GM21515 (cell line): ENCODE results near the gene CNTRL.
"Not testable (repeated sequence)": the region's sequence is repeated elsewhere in the genome, so short reads cannot be mapped to it uniquely, and the experiment has no call there.

Experiments
- ATAC-seq: cut with Tn5 transposase; IDR thresholded peaks from one replicate; pipeline ENCODE4 v1.9.1; 2021; ENCODE audit not compliant: unreplicated experiment

CNTRL gene

GRCh38 chr9:121074370-121075250 is at the start of gene CNTRL:
Gene CNTRL, plus strand, starts transcription at chr9:121074955. Its CDS starts 13,372 bp downstream, at chr9:121088327.
- ATAC-seq, result peak; percentile 58

GRCh38 chr9:121026260-121026691 is 48.5 kb upstream of the CNTRL start:
- ATAC-seq, result no peak

DNA sequence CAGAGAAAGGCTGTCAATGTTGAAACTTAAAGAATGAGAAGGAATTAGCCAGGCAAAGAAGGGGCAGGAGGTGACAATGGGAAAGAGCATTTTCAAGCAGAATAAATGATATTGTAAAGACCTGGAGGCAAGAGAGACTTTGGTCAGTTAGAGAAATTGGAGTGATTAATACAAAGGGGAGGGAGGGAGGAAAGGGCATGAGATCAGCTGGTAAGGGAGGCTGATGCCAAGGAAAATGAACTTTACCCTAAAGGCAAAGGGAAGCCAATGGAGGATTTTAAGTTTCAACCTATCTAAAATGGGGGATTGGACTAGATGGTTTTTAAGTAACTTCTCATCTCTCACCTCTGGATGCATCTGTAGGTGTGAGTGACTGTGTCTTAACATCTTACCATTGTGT is 48.0 kb upstream of the CNTRL start:
- ATAC-seq, result no peak

- not testable (repeated sequence) for ATAC-seq
Observed at GRCh38 chr9:121028285-121028684, 46.5 kb upstream of the CNTRL start.

DNA sequence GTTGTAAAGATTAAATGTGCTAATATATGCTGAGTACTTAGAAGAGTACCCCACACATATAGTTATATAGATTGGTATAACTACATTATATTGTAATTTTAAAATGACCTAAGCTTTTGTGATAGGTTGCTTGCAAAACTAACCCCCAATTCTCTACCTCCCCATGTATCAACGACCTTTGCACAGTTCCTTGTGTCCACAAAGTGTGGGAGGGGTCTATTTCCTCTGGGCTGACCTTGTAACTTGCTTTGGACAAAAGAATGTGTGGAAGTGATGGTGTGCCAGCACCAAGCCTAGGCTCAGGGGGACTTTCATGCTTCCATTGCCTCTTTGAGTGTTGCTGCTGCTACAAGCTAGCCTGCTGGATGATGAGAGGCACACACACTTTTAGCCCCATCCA is 45.3 kb upstream of the CNTRL start:
- no peak for ATAC-seq

DNA sequence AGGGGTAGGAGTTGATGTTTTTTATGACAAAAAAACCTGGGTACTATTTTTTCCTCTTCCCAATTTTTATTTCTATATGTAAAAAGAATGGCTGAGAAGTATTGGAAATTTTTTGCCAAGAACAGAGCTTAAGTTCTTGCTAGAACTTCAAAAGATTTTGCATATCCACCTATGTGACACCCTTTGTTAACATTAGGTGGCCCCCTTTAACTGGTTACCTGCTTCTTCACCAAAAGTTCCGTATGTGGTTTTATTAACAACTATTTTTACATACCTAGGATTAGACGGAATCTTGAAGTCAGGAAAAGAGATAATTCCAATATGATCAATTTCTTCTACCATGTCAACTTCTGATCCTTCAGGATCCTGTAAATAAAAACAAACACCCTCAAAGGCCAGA is 40.2 kb upstream of the CNTRL start:
- no peak for ATAC-seq

DNA sequence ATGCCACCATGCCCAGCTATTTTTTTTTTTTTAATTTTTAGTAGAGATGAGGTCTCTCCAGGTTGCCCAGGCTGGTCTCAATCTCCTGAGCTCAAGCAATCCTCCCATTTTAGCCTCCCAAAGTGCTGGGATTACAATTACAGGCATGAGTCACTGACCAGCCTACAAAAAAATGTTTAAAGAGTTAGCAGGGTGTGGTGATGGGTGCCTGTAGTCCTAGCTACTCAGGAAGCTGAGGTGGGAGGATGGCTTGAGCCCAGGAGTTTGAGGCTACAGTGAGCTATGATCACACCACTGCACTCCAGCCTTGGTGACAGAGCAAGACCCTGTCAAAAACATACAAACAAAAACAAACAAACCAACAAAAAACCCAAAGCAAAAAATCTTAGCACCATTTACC is 39.0 kb upstream of the CNTRL start:
- ATAC-seq, result not testable (repeated sequence)

- no peak for ATAC-seq
Observed at GRCh38 chr9:121038362-121038761, 36.4 kb upstream of the CNTRL start.

DNA sequence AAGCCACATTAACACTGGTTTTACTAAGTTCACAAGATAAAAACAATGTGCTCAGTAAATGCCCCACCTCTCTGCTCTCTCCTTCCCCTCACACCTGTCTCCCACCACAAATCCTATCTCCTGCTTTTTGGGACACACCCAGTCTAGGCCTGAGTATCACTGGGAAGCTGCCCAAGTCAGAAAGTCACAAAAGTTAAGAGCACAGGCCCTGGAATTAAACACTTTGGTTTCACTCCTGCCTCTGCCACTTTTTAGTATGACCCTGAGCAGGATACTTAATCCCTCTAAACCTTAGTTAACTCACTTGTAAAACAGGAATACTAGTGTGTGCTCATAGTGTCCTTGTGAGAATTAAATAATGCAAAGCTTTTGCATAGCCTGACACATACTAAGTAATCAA is 36.0 kb upstream of the CNTRL start:
- ATAC-seq, result no peak

DNA sequence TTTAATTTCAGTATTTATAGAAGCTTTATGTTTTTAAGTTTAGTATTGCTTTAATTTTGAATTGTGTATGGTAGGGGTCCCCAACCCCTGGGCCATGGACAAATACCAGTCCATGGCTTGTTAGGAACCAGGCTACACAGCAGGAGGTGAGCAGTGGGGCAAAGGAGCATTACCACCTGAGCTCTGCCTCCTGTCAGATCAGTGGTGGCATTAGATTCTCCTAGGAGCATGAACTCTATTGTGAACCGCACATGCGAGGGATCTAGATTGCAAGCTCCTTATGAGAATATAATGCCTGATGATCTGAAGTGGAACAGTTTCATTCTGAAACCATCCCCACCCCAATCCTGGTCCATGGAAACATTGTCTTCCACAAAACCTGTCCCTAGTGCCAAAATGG is 26.6 kb upstream of the CNTRL start:
- ATAC-seq, result no peak

DNA sequence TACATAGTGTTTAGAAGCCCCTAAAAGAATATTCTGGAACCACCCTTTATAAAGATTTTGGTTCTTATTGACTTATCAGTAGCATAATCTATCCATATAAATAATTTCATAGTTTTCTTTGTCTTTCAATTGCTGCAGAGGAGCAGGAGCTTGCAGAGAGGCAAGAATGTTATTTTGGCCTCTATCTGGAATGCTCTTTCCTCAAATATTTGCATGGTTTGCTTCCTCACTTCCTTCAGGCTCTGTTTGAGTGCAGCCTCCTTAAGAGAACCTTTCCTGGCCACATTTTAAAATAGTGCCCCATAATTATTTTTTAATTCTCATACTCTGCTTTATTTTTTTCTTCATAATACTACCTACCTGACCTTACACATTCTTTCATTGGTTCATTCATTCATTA is 26.1 kb upstream of the CNTRL start:
- no peak for ATAC-seq

DNA sequence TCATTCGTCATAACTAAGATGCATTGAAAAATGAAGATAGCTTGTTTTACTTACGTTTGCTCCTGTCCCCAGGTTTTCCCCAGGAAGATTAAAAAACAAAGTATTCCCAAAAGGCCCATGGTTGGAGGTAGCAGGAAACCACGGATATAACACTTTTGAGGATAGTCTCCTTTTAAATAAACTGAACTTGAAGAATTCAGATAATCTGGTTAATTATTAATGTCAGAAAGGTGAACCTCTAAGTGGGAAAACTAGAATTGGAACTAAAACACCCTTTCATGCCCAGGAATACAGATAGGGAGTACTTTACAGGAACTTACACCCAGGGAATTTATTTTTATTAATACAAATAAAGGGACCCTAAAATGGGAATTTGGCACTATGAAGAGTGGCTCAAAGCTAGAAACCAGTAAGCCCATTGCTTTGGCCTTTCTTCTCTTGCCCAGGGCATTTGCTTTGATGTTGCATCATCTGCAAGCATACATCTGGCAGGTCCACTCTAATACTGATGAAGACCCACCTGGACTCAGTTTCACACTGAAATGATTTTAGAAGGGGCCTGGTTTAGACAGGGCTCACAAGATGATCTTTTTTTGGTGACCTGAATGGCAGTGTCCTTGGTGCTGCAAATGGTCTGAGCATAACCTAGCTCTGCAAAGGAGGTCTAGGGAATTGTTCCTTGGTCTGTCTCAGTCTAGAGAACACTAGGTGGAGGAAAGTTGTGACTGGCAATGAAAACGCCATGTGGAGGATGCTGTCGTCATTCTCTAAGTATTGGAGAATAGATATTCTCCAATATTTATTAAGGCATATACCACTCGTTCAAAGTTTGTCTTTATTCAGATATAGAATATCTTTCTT is 24.4 kb upstream of the CNTRL start, which contains the start of gene C5:
Gene C5, minus strand, starts transcription at position 148 of the 861 bp plus-strand sequence. Its CDS starts 29 bp downstream, at position 119.
- ATAC-seq, result no peak

DNA sequence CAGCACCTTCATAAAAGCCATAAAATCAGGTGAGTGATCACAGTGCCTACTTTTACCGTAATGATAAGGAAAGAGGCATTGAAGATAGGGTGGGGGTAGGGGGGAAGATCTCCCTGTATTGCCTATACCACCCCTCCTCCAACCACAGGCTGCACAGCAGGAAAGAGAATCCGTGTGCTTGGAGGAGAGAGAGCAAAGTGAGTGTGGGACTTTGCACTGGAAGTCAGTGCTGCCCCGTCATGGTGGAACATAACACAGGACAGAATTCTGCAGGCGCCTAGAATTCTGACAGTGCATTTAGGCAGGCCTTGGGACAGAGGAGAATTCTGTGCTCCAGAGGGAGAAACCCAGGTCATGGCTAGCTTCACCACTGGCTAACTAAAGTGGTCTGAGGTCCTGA is 21.2 kb upstream of the CNTRL start:
- no peak for ATAC-seq

DNA sequence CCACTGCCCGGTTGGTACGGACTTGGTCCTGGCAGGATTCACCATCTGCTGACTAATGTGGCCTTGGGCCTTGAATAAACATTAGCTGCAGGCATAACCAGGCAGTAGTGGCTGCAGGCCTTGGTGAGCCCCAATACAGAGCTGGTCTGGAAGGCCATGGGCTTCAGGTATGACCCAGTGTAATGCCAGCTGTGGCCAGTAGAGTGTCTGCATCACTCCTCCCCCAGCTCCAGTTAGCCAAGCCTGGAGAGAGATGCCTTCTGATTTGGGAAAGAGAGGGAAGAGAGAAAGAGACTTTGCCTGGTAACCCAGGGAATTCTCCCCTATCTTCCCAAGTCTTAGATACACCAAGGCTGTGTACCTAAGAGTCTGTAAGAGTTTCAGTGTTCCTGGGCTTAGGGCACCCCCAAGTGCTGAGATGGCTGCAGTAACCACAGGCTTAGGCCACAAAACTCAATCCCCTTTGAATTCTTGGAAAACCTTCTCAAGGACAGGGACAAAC is 19.1 kb upstream of the CNTRL start:
- no peak for ATAC-seq

DNA sequence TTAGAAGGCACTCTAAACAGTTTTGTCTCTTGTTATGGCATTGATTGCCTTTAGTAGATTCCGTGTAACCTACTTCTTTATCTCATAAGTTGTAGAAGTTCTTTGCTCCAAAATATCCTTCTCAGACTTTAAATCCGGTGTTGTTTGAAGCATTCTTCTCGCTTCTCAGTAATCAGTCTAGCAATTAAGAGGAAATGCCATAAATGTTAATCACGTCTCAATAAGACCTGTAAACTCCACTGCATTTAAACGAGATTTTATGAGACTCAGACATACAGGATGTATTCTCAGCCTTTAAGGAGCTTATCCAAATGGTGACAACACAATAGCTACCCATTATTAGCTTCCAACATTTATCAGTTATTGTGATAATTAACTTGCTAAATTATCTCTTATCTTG is 16.9 kb upstream of the CNTRL start:
- ATAC-seq, result no peak

DNA sequence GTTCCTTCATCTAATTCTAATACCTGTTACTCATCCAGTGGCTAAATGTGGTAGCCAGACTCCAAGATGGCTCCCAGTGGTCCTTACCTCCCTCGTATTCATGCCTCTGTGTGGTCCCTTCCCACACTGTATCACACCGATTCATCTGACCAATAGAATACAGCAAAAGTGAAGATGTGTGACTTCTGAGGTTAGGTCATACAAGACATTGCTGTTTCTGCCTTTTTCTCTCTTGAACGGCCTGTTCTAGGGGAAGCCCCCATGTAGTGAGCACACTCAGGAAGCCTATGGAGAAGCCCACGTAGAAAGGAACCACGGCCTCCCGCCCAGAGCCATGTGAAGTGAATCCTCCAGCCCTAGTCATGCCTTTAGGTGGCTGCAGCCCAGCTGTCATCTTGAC is 15.2 kb upstream of the CNTRL start:
- no peak for ATAC-seq

- ATAC-seq, result no peak
Observed at GRCh38 chr9:121059998-121060636, 14.6 kb upstream of the CNTRL start.

GRCh38 chr9:121066850-121067249 is 7.9 kb upstream of the CNTRL start:
- no peak for ATAC-seq

DNA sequence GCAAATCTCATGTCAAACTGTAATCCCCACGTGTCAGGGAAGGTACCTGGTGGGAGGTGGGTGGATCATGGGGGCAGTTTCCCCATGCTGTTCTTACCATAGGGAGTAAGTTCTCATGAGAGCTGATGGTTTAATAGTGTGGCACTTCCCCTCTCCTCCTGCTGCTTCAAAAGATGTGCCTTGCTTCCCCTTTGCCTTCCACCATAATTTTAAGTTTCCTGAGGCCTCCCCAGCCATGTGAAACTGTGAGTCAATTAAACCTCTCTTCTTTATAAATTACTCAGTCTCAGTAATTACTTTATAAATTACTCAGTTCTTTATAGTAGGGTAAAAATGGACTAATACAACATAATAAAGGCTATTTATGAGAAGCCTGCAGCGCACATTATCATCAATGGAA is 7.1 kb upstream of the CNTRL start:
- no peak for ATAC-seq

DNA sequence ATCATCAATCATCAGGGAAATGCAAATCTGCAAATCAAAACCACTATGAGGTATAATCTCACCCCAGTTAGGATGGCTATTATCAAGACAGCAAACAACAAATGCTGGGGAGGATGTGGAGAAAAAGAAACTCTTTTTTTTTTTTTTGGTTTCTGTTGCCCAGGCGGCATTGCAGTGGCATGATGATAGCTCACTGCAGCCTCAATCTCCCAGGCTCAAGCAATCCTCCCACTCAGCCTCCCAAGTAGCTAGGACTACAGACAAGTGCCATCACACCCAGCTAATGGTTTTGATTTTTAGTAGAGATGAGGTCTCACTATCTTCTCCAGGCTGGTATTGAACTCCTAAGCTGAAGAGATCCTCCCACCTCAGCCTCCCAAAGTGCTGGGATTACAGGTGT is 5.4 kb upstream of the CNTRL start:
- no peak for ATAC-seq

GRCh38 chr9:121071370-121071755 is 3.4 kb upstream of the CNTRL start:
- ATAC-seq, result no peak
